PC-9 (cell line): ENCODE measurements around the gene SDR39U1. TPM values are rescaled to one million over a fixed set of nuclear protein-coding genes. Genes with fewer than 3 reads are reported as not detected.

Experiments used
- BruUV-seq: library from RNA; stranded (reverse); fragments of 400-500 nt; replicated peaks from 2 replicates; lab custom pipeline; 2021; lab: Mats Ljungman, UMichigan
- CTCF ChIA-PET: fragments of 300-600 bp; sonication (Branson Sonifier 250); formaldehyde crosslinking; loops from one replicate; lab custom pipeline; 2022; ENCODE audit warnings: antibody characterized with exemption; lab: Charles Lee
- POLR2A ChIA-PET: fragments of 300-600 bp; sonication (Branson Sonifier 250); formaldehyde crosslinking; loops from one replicate; lab custom pipeline; 2022; ENCODE audit warnings: antibody characterized with exemption; ENCODE audit not compliant: unreplicated experiment; lab: Charles Lee
- DNase-seq, 2 experiments: peaks; one replicate each; pipeline versions ENCODE4 v3.0.0 to v3.0.0-alpha.2; 2015 to 2022; ENCODE audit warnings: mixed read lengths in 1 of 2
- H2AFZ ChIP-seq: fragments of 200-600 bp; sonication (generic); 2 replicates; pipeline ENCODE4 v1.8.1; 2017; ENCODE audit warnings: antibody characterized with exemption
- H3F3A ChIP-seq: fragments of 200-600 bp; sonication (generic); 2 replicates; pipeline ENCODE4 v1.8.1; 2017; ENCODE audit warnings: antibody characterized with exemption, mild to moderate bottlenecking, low read depth; ENCODE audit not compliant: insufficient read depth
- H3K27ac ChIP-seq: fragments of 200-600 bp; sonication (generic); 2 replicates; pipeline ENCODE4 v1.6.1; 2016; ENCODE audit warnings: mixed run types
- H3K27me3 ChIP-seq: fragments of 200-600 bp; sonication (generic); 2 replicates; pipeline ENCODE4 v1.6.1; 2016; ENCODE audit warnings: low read depth, mixed run types; ENCODE audit not compliant: insufficient read depth
- H3K36me3 ChIP-seq: fragments of 200-600 bp; sonication (generic); 2 replicates; pipeline ENCODE4 v1.6.1; 2016; ENCODE audit warnings: low read depth, mixed run types
- H3K4me1 ChIP-seq: fragments of 200-600 bp; sonication (generic); replicated peaks from 2 replicates; pipeline ENCODE4 v1.6.1; 2016; ENCODE audit warnings: mixed run types; ENCODE audit not compliant: insufficient read depth
- H3K4me2 ChIP-seq: fragments of 200-600 bp; sonication (generic); 2 replicates; pipeline ENCODE4 v1.6.1; 2017; ENCODE audit warnings: mixed run types
- H3K4me3 ChIP-seq: fragments of 200-600 bp; sonication (generic); 2 replicates; pipeline ENCODE4 v1.6.1; 2016; ENCODE audit warnings: mixed run types
- H3K79me2 ChIP-seq: fragments of 200-600 bp; sonication (generic); 2 replicates; pipeline ENCODE4 v1.6.1; 2017; ENCODE audit warnings: low read depth, mixed run types
- H3K9me2 ChIP-seq: fragments of 200-600 bp; sonication (generic); 2 replicates; pipeline ENCODE4 v1.8.1; 2017; ENCODE audit warnings: mild to moderate bottlenecking; ENCODE audit not compliant: insufficient read depth
- H3K9me3 ChIP-seq: fragments of 200-600 bp; sonication (generic); 2 replicates; pipeline ENCODE4 v1.8.1; 2016; ENCODE audit warnings: low read depth; ENCODE audit not compliant: insufficient read depth
- H4K20me1 ChIP-seq: fragments of 200-600 bp; sonication (generic); 2 replicates; pipeline ENCODE4 v1.8.1; 2017; ENCODE audit not compliant: insufficient read depth
- CTCF ChIP-seq: fragments of 200-600 bp; sonication (generic); conservative IDR thresholded peaks from 2 replicates; pipeline ENCODE4 v1.6.1; 2017; ENCODE audit warnings: mixed run types, antibody characterized with exemption, mild to moderate bottlenecking, moderate library complexity
- EZH2 ChIP-seq: fragments of 200-600 bp; sonication (generic); IDR thresholded peaks from 2 replicates; pipeline ENCODE4 v1.8.0; 2017; ENCODE audit warnings: antibody characterized with exemption, low read depth
- intact Hi-C: fragments of 100-400 bp; cut with micrococcal nuclease; formaldehyde crosslinking; loops from one replicate; pipeline ENCODE4 v1.10.0; 2022; ENCODE audit not compliant: unreplicated experiment
- total RNA-seq: library from RNA; stranded (reverse); gene quantifications from 2 replicates; pipeline ENCODE4 v1.2.3, GENCODE V29; 2021

The SDR39U1 gene
- total RNA-seq, 1 experiment from 2014 or later: 17.2 TPM

- no peak overlapping the region for H2AFZ ChIP-seq
- no peak for DNase-seq
- no peak overlapping the region for H3K27ac ChIP-seq
- no peak overlapping the region for H3K4me3 ChIP-seq
- no peaks in the 10 kb centered on the region for H3F3A ChIP-seq
- TF ChIP-seq EZH2: no peak
- TF ChIP-seq CTCF: no peak
- no peaks in the 10 kb centered on the region for H3K4me1 ChIP-seq
- H3K36me3 ChIP-seq: no peaks in the 10 kb centered on the region
- ChIA-PET POLR2A (no interaction called here), CTCF (no interaction called here)
- no peaks in the 10 kb centered on the region for H3K9me3 ChIP-seq
- H4K20me1 ChIP-seq: no peaks in the 10 kb centered on the region
- H3K79me2 ChIP-seq: no peaks in the 10 kb centered on the region
- BruUV-seq: no TSS peak
- H3K4me2 ChIP-seq: no peak overlapping the region
- H3K27me3 ChIP-seq: no peaks in the 10 kb centered on the region
- intact Hi-C loops: no loop called here
- no peaks in the 10 kb centered on the region for H3K9me2 ChIP-seq
Measured at GRCh38 chr14:24407608-24408325, 34.8 kb downstream of the SDR39U1 start.

- H3K79me2 ChIP-seq: no peaks in the 10 kb centered on the region
- no peaks in the 10 kb centered on the region for H3K27me3 ChIP-seq
- DNase-seq: no peak
- H3K9me2 ChIP-seq: no peaks in the 10 kb centered on the region
- ChIA-PET CTCF (interaction anchor here (0.7 kb wide), 1 partner anchor 8 kb away, joined by 3 read pairs; the partner anchor contains the start of gene NYNRIN), POLR2A (no interaction called here)
- H3K36me3 ChIP-seq: no peaks in the 10 kb centered on the region
- H3K9me3 ChIP-seq: no peaks in the 10 kb centered on the region
- no peaks in the 10 kb centered on the region for H3K4me1 ChIP-seq
- H4K20me1 ChIP-seq: no peaks in the 10 kb centered on the region
- H3K27ac ChIP-seq: no peak overlapping the region
- H2AFZ ChIP-seq: no peak overlapping the region
- H3F3A ChIP-seq: no peaks in the 10 kb centered on the region
- no peak overlapping the region for H3K4me3 ChIP-seq
- no peak for TF ChIP-seq EZH2
- no peak overlapping the region for H3K4me2 ChIP-seq
- intact Hi-C loops: no loop called here
- BruUV-seq: no TSS peak
Measured at GRCh38 chr14:24406416-24406815, 36.2 kb downstream of the SDR39U1 start.

- ChIA-PET CTCF (no interaction called here), POLR2A (no interaction called here)
- H3K4me1 ChIP-seq: no peaks in the 10 kb centered on the region
- BruUV-seq: no TSS peak
- H4K20me1 ChIP-seq: no peaks in the 10 kb centered on the region
- intact Hi-C loops: no loop called here
- no peak overlapping the region for H3K4me2 ChIP-seq
- H3F3A ChIP-seq: no peaks in the 10 kb centered on the region
- H3K27me3 ChIP-seq: no peaks in the 10 kb centered on the region
- no peaks in the 10 kb centered on the region for H3K79me2 ChIP-seq
- no peak overlapping the region for H3K27ac ChIP-seq
- H3K4me3 ChIP-seq: no peak overlapping the region
- no peaks in the 10 kb centered on the region for H3K36me3 ChIP-seq
- TF ChIP-seq EZH2 (no peak), CTCF (no peak)
- H2AFZ ChIP-seq: no peak overlapping the region
- DNase-seq: no peak
- H3K9me2 ChIP-seq: no peaks in the 10 kb centered on the region
- H3K9me3 ChIP-seq: no peaks in the 10 kb centered on the region
Measured at GRCh38 chr14:24404814-24405213, 37.8 kb downstream of the SDR39U1 start.
